GM12892 (cell line): ENCODE measurements around the gene SPINK13.

ENCODE experiments used
- POLR2A ChIP-seq: IDR thresholded peaks from 2 replicates; pipeline ENCODE4 v1.6.1; 2011; ENCODE audit warnings: low read depth, low read length, control low read depth
- POLR2AphosphoS5 ChIP-seq: IDR thresholded peaks from 2 replicates; pipeline ENCODE4 v1.6.1; 2011; ENCODE audit warnings: low read depth, low read length, control low read depth

DNA sequence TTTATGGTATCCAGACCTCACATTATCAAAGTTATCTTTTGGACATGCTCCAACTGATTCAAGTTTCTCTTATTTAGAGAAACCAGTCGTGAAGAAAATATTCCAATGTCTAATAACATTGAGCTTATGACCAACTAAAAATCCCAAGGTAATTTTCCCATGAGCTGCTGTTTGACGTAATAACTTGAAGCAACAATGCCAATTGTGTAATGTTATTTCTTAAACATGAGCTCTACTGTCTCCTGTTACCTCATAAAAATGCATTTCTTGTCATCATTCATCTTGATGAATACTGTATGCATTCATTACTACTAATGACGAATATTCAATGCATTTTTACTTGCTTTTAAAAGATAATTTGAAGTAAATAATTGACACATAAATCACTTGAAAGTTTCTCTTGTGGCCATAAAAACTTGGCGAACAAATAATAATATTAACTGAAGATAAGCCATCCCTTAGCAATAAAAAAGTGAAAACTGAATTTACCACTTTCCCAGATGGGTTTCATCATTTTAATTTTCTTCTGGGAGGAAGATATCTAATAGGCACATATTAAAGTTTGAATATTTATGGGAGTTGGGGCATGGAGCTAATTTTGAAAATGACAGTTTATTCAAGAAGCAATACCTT is 30.7 kb upstream of the SPINK13 start:
- TF ChIP-seq POLR2AphosphoS5 (no peak), POLR2A (no peak)
